Activated CD4-positive, alpha-beta T cell treated with anti-CD3 and anti-CD28 coated beads for 36 hours (primary cell): ENCODE measurements around the gene ANO5. TPM values are rescaled to one million over a fixed set of nuclear protein-coding genes. Genes with fewer than 3 reads are reported as not detected.
A peak's percentile ranks its signal among the peaks of the same experiment; 100 is the strongest.

Source experiments
- ATAC-seq: fragments of 200-7000 bp; cut with Tn5 transposase; one replicate; pipeline ENCODE4 v1.10.0; 2021; ENCODE audit warnings: mild to moderate bottlenecking, moderate library complexity
- CTCF ChIA-PET: fragments of 350-600 bp; sonication (Branson Sonifier 250); formaldehyde crosslinking; loops from one replicate; lab custom pipeline; 2021; ENCODE audit warnings: antibody characterized with exemption; lab: Charles Lee
- POLR2A ChIA-PET: fragments of 350-600 bp; sonication (Branson Sonifier 250); formaldehyde crosslinking; loops from one replicate; lab custom pipeline; 2021; ENCODE audit warnings: antibody characterized with exemption, inconsistent platforms; lab: Charles Lee
- DNase-seq: peaks from one replicate; pipeline ENCODE4 v3.0.0-alpha.2; 2020
- H3K27ac Mint-ChIP-seq: one replicate; pipeline ENCODE4 v1.8.0; 2021; ENCODE audit warnings: mixed read lengths
- H3K27me3 Mint-ChIP-seq: one replicate; pipeline ENCODE4 v1.8.0; 2021; ENCODE audit warnings: mixed read lengths
- H3K36me3 Mint-ChIP-seq: one replicate; pipeline ENCODE4 v1.8.0; 2021; ENCODE audit warnings: low read depth, mixed read lengths
- H3K4me1 Mint-ChIP-seq: one replicate; pipeline ENCODE4 v1.8.0; 2021; ENCODE audit warnings: mixed read lengths
- H3K4me3 Mint-ChIP-seq: one replicate; pipeline ENCODE4 v1.8.0; 2021; ENCODE audit warnings: mild to moderate bottlenecking, moderate library complexity, mixed read lengths
- H3K9me3 Mint-ChIP-seq: one replicate; pipeline ENCODE4 v1.8.0; 2021; ENCODE audit warnings: low read depth, mixed read lengths
- intact Hi-C, 2 experiments: fragments of 100-400 bp; cut with DNase I in 1 of 2; cut with micrococcal nuclease in 1 of 2; formaldehyde crosslinking; loops; one replicate each; pipeline versions ENCODE4 v1.14.2 to v1.15.1; 2022 to 2024; cut with DNase I, micrococcal nuclease
- total RNA-seq, 2 experiments: library from RNA; stranded (reverse); gene quantifications; one replicate each; pipeline ENCODE4 v1.2.3, GENCODE V29; 2021

The ANO5 gene, protein sequence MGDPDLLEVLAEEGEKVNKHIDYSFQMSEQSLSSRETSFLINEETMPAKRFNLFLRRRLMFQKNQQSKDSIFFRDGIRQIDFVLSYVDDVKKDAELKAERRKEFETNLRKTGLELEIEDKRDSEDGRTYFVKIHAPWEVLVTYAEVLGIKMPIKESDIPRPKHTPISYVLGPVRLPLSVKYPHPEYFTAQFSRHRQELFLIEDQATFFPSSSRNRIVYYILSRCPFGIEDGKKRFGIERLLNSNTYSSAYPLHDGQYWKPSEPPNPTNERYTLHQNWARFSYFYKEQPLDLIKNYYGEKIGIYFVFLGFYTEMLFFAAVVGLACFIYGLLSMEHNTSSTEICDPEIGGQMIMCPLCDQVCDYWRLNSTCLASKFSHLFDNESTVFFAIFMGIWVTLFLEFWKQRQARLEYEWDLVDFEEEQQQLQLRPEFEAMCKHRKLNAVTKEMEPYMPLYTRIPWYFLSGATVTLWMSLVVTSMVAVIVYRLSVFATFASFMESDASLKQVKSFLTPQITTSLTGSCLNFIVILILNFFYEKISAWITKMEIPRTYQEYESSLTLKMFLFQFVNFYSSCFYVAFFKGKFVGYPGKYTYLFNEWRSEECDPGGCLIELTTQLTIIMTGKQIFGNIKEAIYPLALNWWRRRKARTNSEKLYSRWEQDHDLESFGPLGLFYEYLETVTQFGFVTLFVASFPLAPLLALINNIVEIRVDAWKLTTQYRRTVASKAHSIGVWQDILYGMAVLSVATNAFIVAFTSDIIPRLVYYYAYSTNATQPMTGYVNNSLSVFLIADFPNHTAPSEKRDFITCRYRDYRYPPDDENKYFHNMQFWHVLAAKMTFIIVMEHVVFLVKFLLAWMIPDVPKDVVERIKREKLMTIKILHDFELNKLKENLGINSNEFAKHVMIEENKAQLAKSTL
- total RNA-seq = under 1 TPM; 0.02 to 0.05 TPM

DNA sequence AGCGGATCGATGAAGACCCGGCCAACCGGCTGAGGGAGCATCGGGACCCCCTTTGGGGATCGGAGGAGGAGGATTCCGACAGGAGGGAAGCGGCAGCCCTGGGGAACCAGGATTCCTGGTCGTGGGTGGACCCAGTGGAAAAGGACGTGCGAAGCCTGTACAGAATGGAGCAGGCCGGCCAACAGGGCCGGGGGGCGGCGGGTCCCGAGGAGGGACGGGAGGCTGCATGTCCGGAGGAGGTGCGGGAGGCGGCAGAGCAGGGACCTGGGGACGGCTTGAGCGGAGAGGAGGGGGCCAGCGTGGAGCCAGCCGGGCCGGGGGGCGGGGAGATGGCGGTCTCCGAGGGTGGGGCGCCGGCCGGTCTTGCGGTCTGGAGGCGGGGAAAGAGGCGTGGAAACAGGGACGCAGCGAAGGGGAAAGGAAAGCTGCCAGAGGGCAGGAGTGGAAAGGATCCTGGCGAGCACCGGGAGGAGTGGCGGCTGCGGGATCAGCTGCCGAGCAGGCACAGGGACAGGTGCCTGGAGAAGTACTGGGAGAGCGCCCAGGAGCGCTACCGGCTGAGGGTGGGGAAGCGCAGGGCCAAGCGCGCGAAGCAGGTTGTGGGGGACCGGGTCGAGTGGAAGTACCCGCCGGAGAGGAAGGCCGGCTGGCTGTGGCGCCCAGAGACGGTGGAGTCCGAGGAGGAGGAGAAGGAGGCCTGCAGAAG lies at the start of gene ANO5:
Gene ANO5, plus strand, starts transcription at position 444 of the 706 bp plus-strand sequence. CDS start 408 bp downstream, outside the sequence.
- DNase-seq (peak; percentile 6), ATAC-seq (no peak)
- ChIA-PET POLR2A (no interaction called here), CTCF (no interaction called here)
- intact Hi-C loops = no loop called here
- Mint-ChIP-seq H3K9me3 (no peaks in the 10 kb centered on the region), H3K27me3 (peaks cover 37% of the 10 kb centered on the region), H3K4me1 (peaks cover 12% of the 10 kb centered on the region), H3K36me3 (no peaks in the 10 kb centered on the region), H3K27ac (no peak within 1 kb of the TSS), H3K4me3 (peak within 1 kb of the TSS; percentile 43)

DNA sequence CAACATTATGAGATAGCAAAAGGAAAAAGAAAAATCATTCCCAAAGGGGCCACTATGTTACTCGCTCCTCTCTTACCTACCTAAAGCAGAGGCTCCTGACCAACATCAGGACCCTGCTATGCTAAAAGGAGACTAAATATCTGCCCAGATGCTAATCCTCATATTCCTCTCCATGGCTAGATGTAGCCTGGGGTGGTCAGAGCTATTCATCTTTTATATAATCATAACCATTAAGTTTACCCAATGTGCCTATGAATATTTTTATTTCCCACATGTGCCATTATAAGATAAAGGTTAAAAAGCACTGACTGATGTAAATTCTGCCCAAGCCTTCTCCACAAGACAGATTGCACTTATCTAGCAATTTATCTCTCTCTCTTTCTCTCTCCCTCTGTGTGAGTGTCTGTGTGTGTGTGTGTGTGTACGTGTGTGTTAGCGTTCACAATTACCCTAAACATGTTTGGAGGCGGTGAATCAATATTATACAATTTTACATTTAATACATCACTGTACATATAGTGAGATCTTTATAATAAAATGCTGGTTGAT lies 41.2 kb upstream of the ANO5 start:
- no peaks in the 10 kb centered on the region for H3K27me3 Mint-ChIP-seq
- DNase-seq = no peak
- intact Hi-C loops = no loop called here
- no peak for ATAC-seq
- H3K4me1 Mint-ChIP-seq = no peaks in the 10 kb centered on the region
- H3K4me3 Mint-ChIP-seq = no peak overlapping the region
- peaks cover 3% of the 10 kb centered on the region for H3K9me3 Mint-ChIP-seq
- H3K36me3 Mint-ChIP-seq = no peaks in the 10 kb centered on the region
- ChIA-PET POLR2A (no interaction called here), CTCF (no interaction called here)
- no peak overlapping the region for H3K27ac Mint-ChIP-seq

DNA sequence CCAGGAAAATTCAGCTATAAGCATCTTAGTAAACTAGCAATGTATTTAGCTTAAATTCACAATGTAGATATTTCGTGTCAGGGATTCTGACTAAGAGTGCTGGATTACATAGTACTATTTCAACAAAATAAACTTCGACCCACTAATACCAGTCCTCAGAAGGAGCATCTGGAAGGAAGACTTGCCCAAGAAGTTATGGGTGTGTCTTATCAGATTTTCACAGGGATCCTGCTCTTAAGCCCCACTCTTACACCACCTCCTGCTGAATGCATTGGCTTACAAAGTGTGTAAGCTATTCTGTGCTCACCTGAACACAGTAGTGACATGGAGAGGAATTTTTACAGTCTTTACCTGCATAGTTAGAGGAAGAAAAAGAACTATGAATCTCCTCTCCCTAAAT lies 35.4 kb upstream of the ANO5 start:
- ChIA-PET POLR2A (no interaction called here), CTCF (no interaction called here)
- Mint-ChIP-seq H3K4me1 (no peaks in the 10 kb centered on the region), H3K36me3 (no peaks in the 10 kb centered on the region), H3K27me3 (no peaks in the 10 kb centered on the region), H3K27ac (no peak overlapping the region), H3K4me3 (no peak overlapping the region), H3K9me3 (no peaks in the 10 kb centered on the region)
- ATAC-seq (no peak), DNase-seq (no peak)
- intact Hi-C loops = no loop called here

DNA sequence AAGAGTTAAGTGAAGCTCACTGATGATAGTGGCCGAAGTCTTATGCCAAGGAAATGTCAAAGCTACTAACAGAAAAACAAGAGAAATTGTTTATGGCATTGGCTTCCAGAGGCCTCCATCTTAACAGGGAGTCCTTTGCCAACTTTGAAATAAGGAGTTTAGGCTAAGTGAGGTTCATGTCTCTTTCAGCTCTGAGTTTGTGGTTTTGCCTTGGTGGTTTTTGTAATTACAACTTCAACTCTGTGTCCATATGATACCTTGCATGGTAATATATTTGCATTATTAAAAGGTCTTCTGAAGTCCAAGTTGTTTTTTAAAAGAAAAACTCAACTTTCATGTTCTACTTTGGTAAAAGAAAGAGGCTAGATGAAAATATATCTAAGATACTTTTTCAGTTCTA lies 31.4 kb upstream of the ANO5 start:
- ChIA-PET POLR2A (no interaction called here), CTCF (interaction anchor here (1.1 kb wide), 1 partner anchor 8 kb away, joined by 3 read pairs; no protein-coding TSS in a partner anchor)
- H3K9me3 Mint-ChIP-seq = no peaks in the 10 kb centered on the region
- H3K4me3 Mint-ChIP-seq = no peak overlapping the region
- H3K4me1 Mint-ChIP-seq = no peaks in the 10 kb centered on the region
- intact Hi-C loops = no loop called here
- H3K27ac Mint-ChIP-seq = no peak overlapping the region
- DNase-seq (no peak), ATAC-seq (no peak)
- H3K36me3 Mint-ChIP-seq = no peaks in the 10 kb centered on the region
- no peaks in the 10 kb centered on the region for H3K27me3 Mint-ChIP-seq

DNA sequence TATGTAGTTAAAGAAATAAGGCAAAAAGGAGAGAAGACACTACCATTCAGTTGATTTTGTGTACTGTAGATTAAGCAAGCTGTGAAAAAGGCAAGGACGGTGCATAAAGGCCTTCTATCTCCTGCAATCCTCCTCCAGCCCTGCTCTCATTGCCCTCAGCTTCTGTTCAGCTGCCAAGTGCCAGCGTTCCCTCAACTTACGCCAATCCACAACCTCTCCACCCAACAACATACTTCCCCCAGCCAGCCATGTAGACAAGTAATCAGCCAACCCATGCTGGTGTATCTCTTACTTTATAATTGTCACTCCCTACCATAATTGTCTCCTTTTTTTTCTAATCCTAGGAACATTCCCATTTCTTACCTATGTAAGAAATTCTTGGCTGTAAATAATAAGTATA lies 30.1 kb upstream of the ANO5 start:
- intact Hi-C loops = no loop called here
- Mint-ChIP-seq H3K36me3 (no peaks in the 10 kb centered on the region), H3K27ac (no peak overlapping the region), H3K9me3 (no peaks in the 10 kb centered on the region), H3K27me3 (no peaks in the 10 kb centered on the region), H3K4me1 (no peaks in the 10 kb centered on the region), H3K4me3 (no peak overlapping the region)
- ChIA-PET CTCF (no interaction called here), POLR2A (no interaction called here)
- ATAC-seq (no peak), DNase-seq (no peak)

- intact Hi-C loops = no loop called here
- Mint-ChIP-seq H3K27ac (no peak overlapping the region), H3K4me3 (no peak overlapping the region), H3K4me1 (no peaks in the 10 kb centered on the region), H3K9me3 (no peaks in the 10 kb centered on the region), H3K36me3 (no peaks in the 10 kb centered on the region), H3K27me3 (no peaks in the 10 kb centered on the region)
- CTCF ChIA-PET = no interaction called here
- ATAC-seq = no peak
- POLR2A ChIA-PET = no interaction called here
- no peak for DNase-seq
These were observed 29.5 kb upstream of the ANO5 start for GRCh38 chr11:22163394-22163797.

- ChIA-PET CTCF (no interaction called here), POLR2A (no interaction called here)
- intact Hi-C loops = no loop called here
- Mint-ChIP-seq H3K36me3 (no peaks in the 10 kb centered on the region), H3K4me3 (no peak overlapping the region), H3K4me1 (no peaks in the 10 kb centered on the region), H3K9me3 (no peaks in the 10 kb centered on the region), H3K27ac (no peak overlapping the region), H3K27me3 (no peaks in the 10 kb centered on the region)
- no peak for DNase-seq
- ATAC-seq = no peak
These were observed 27.8 kb upstream of the ANO5 start for GRCh38 chr11:22165087-22165486.

DNA sequence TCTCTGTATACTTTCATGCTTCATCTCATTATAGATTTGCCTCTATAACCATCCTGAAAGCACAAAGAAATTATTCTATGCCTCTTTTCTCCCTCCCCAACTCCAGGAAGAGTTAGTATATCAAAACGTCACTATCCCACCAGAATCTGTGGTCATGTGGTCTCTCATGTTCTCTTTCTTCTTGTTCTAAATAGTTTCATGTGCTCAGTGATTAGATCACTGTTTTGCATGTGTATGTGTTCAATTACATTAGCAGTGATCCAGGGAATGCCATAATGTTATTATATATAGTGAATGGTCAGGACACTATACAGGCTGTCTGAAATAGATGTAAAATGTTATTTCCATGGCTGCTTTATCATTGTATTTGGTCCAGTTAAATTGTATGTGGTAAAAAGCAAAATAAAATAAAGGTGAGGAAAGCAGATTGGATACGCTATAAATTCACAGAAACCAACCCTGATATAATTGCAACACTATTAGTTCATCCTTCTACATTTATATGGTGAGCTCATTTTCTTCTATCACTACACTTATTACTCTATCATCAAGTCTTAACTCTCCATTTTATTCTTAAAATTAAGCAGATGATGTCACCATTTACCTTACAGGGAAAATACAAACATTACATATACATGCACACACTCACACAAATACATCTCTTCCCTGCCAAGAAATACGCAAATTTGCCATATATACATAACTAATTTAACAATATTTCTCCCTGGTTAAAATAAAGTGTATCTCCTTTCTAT lies 26.9 kb upstream of the ANO5 start:
- H3K4me1 Mint-ChIP-seq = no peaks in the 10 kb centered on the region
- H3K4me3 Mint-ChIP-seq = no peak overlapping the region
- no peaks in the 10 kb centered on the region for H3K36me3 Mint-ChIP-seq
- no peak overlapping the region for H3K27ac Mint-ChIP-seq
- no peaks in the 10 kb centered on the region for H3K9me3 Mint-ChIP-seq
- intact Hi-C loops = loop anchor here in 1 of 2 experiments (2.0 kb wide), 1 partner anchor 139 kb away; no protein-coding TSS in a partner anchor
- DNase-seq (no peak), ATAC-seq (no peak)
- CTCF ChIA-PET = no interaction called here
- H3K27me3 Mint-ChIP-seq = no peaks in the 10 kb centered on the region
- POLR2A ChIA-PET = no interaction called here

- ChIA-PET CTCF (interaction anchor here (0.9 kb wide), 1 partner anchor 9 kb away, joined by 3 read pairs; no protein-coding TSS in a partner anchor), POLR2A (no interaction called here)
- Mint-ChIP-seq H3K27me3 (no peaks in the 10 kb centered on the region), H3K36me3 (no peaks in the 10 kb centered on the region), H3K9me3 (no peaks in the 10 kb centered on the region), H3K4me1 (no peaks in the 10 kb centered on the region), H3K4me3 (no peak overlapping the region), H3K27ac (no peak overlapping the region)
- DNase-seq = no peak
- ATAC-seq = no peak
- intact Hi-C loops = loop anchor here in 1 of 2 experiments (5.0 kb wide), 1 partner anchor 132 kb away; no protein-coding TSS in a partner anchor
These were observed 23.1 kb upstream of the ANO5 start for GRCh38 chr11:22169833-22170232.

DNA sequence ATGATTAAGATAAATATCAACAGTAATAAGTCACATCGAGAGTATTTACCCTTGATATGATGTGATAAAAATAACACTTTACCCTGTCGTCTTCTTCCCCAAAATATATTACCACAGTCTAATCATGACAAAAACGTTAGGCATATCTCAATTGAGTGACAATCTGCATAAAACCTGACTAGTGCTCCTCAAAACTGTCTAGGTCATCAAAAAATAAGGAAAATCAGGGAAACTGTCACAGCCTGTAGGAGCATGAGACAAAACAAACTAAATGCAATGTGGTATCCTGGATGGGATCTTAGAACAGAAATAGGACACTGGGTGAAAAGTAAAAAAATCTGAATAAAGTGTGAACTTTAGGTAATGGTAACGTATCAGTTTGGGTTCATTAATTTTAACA lies 19.4 kb upstream of the ANO5 start:
- DNase-seq (no peak), ATAC-seq (no peak)
- H3K4me3 Mint-ChIP-seq = no peak overlapping the region
- H3K9me3 Mint-ChIP-seq = no peaks in the 10 kb centered on the region
- CTCF ChIA-PET = no interaction called here
- no peaks in the 10 kb centered on the region for H3K36me3 Mint-ChIP-seq
- peaks cover 1% of the 10 kb centered on the region for H3K27me3 Mint-ChIP-seq
- no peak overlapping the region for H3K27ac Mint-ChIP-seq
- H3K4me1 Mint-ChIP-seq = no peaks in the 10 kb centered on the region
- POLR2A ChIA-PET = no interaction called here
- intact Hi-C loops = loop anchor here in 1 of 2 experiments (5.0 kb wide), 1 partner anchor 129 kb away; no protein-coding TSS in a partner anchor
